Psoas muscle (tissue), 8 donors: ENCODE data around the gene RHEX. TPM values are rescaled to one million over a fixed set of nuclear protein-coding genes. Genes with fewer than 3 reads are reported as not detected.

ENCODE experiments used
- ATAC-seq, 4 donors: fragments of 200-7000 bp; cut with Tn5 transposase; one replicate each; pipeline ENCODE4 v1.9.1; 2020; ENCODE audit warnings: moderate library complexity in 3 of 4, mild to moderate bottlenecking in 2 of 4
- DNase-seq, 2 donors: peaks; one replicate each; pipeline ENCODE4 v3.0.0-alpha.2; 2020
- H3K27ac ChIP-seq: fragments of 200-600 bp; one replicate; pipeline ENCODE4 v1.8.0; 2022
- H3K27me3 ChIP-seq, 3 donors: fragments of 200-600 bp in 1 of 3; one replicate each; pipeline versions ENCODE4 v1.6.1 to v1.8.0; 2013 to 2022; ENCODE audit warnings: low read length in 2 of 3, mild to moderate bottlenecking in 2 of 3, moderate library complexity in 1 of 3; ENCODE audit not compliant: insufficient read depth in 3 of 3
- H3K36me3 ChIP-seq, 2 donors: fragments of 200-600 bp in 1 of 2; one replicate each; pipeline versions ENCODE4 v1.6.1 to v1.8.0; 2013 to 2022; ENCODE audit warnings: low read depth in 1 of 2, mild to moderate bottlenecking in 1 of 2, moderate library complexity in 1 of 2; ENCODE audit not compliant: insufficient read depth in 1 of 2
- H3K4me1 ChIP-seq: fragments of 200-600 bp; one replicate; pipeline ENCODE4 v1.8.0; 2022
- H3K4me3 ChIP-seq: fragments of 200-600 bp; one replicate; pipeline ENCODE4 v1.8.0; 2022; ENCODE audit warnings: mild to moderate bottlenecking
- H3K9me3 ChIP-seq: fragments of 200-600 bp; one replicate; pipeline ENCODE4 v1.8.0; 2022
- WGBS, 3 donors: extraction: QIAGEN DNeasy Blood & Tissue Kit; methylation state at CpG; one replicate each; pipeline versions ENCODE4 v1.1.6 to v1.1.7; 2013; 5-methylcytosine and 5-hydroxymethylcytosine counted together
- intact Hi-C, 2 donors: fragments of 100-400 bp; cut with DNase I; formaldehyde crosslinking; loops; one replicate each; pipeline versions ENCODE4 v1.11.0 to v1.14.2; 2022
- polyA plus RNA-seq, 3 donors: library from polyadenylated mRNA; stranded (reverse); fragments of 200-250 nt; gene quantifications; one replicate each; pipeline ENCODE4 v1.2.3, GENCODE V29; 2013
- total RNA-seq, 4 donors: library from RNA; stranded (reverse); fragmentation: NEBNext Ultra II Directional in 2 of 4; extraction: Animal tissue kit (Norgen Biotek cat#: 25700) in 2 of 4; gene quantifications; one replicate each; pipeline versions ENCODE4 v1.2.1 to v1.2.4, GENCODE V29; 2021 to 2023
- TF ChIP-seq, protein P1 (sequence below): fragments of 200-600 bp; IDR thresholded peaks from one replicate; pipeline ENCODE4 v1.8.0; 2022; ENCODE audit warnings: antibody characterized with exemption
- donor health status: healthy with polysubstance abuse.
- donor health status: DM: no; HTN: no; CAD: no; lungs with moderate emphysema.
- donor health status: Bipolar disorder and iron deficiency.
- donor health status: healthy.
- donor health status: DM: yes; HTN: yes; CAD: no.
- donor health status: DM: no; HTN: no; CAD: no.
- donor health status: DM: no; HTN: no; CAD: no.
- donor health status: DM: yes; HTN: yes; CAD: no.

The RHEX gene
- total and polyA plus RNA-seq, 7 donors = 0.13 to 0.95 (median 0.40) TPM; not detected in 1

DNA sequence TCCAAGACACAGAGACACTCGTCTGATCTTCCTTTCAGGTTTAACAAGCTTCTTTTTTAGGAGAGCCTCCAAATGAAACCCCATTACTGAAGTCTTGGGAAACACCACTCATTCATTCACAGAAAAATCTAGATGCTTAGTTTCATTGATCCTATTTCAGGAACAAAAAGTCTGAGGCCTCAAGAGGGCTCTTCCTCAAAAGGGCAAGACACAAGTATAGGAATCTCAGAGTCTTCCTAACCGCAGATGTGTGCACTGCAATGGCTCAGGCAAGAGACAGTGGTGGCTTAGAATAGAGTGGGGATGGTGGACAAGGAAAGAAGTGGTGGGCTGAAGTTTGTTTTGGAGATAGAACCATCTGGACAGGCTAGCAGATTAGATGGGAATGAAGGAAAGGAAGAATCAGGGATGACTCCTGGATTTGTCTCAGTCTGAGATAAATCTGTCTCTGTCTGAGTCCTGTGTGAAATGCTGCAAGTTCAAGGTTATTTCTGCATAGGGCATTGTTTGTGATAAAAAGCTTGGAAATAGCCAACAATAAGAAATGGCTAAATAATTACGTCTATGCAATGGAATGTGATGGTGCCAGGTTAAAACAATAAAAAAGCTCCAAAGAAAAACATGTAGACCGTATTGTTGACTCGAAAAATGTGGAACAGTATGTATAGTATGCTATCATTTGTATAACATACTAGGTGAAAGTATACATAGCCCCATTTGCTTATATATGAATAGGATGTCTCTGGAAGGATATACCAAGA is 20.4 kb upstream of the RHEX start:
- ATAC-seq (no peak), DNase-seq (no peak)
- Histone ChIP-seq H3K4me3 (no peak overlapping the region), H3K36me3 (no peaks in the 10 kb centered on the region), H3K9me3 (no peaks in the 10 kb centered on the region), H3K27me3 (no peaks in the 10 kb centered on the region), H3K4me1 (no peaks in the 10 kb centered on the region), H3K27ac (no peak overlapping the region)
- WGBS, 3 donors = 82 to 87% (median 84%) methylated on average over 5 of the region's 5 CpGs
- intact Hi-C loops = loop anchor here in 1 of 2 donors (5.0 kb wide), 1 partner anchor 75 kb away; no protein-coding TSS in a partner anchor
- TF ChIP-seq, protein P1, sequence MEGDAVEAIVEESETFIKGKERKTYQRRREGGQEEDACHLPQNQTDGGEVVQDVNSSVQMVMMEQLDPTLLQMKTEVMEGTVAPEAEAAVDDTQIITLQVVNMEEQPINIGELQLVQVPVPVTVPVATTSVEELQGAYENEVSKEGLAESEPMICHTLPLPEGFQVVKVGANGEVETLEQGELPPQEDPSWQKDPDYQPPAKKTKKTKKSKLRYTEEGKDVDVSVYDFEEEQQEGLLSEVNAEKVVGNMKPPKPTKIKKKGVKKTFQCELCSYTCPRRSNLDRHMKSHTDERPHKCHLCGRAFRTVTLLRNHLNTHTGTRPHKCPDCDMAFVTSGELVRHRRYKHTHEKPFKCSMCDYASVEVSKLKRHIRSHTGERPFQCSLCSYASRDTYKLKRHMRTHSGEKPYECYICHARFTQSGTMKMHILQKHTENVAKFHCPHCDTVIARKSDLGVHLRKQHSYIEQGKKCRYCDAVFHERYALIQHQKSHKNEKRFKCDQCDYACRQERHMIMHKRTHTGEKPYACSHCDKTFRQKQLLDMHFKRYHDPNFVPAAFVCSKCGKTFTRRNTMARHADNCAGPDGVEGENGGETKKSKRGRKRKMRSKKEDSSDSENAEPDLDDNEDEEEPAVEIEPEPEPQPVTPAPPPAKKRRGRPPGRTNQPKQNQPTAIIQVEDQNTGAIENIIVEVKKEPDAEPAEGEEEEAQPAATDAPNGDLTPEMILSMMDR = no peak

DNA sequence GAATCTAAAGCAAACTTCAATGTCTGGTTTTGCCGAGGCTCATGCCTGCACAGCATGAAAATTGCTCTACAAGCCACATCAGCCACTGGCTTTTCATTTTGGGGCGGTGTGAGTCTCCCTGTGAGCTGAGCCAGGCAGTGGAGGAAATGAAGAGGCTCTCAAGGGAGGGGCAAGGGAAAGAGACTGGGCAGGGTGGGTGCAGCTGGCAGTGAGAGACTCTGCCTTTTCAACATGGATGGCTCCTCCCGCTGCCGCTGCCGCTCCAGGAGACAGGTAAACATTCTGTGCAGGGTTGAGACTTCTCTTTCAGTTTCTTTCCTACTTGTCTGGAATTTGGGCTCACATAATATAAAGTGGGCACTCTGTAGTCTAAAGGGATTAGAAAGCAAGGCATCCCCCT is 17.9 kb upstream of the RHEX start:
- DNase-seq (no peak), ATAC-seq (no peak)
- Histone ChIP-seq H3K27me3 (peaks cover 0 to 4% (median 0%) of the 10 kb centered on the region in 3 donors), H3K4me1 (no peaks in the 10 kb centered on the region), H3K27ac (no peak overlapping the region), H3K9me3 (no peaks in the 10 kb centered on the region), H3K4me3 (no peak overlapping the region), H3K36me3 (no peaks in the 10 kb centered on the region)
- intact Hi-C loops = no loop called here
- TF ChIP-seq, protein P1 = no peak
- 60 to 66% (median 66%) methylated on average over 5 of the region's 5 CpGs for WGBS, 3 donors

DNA sequence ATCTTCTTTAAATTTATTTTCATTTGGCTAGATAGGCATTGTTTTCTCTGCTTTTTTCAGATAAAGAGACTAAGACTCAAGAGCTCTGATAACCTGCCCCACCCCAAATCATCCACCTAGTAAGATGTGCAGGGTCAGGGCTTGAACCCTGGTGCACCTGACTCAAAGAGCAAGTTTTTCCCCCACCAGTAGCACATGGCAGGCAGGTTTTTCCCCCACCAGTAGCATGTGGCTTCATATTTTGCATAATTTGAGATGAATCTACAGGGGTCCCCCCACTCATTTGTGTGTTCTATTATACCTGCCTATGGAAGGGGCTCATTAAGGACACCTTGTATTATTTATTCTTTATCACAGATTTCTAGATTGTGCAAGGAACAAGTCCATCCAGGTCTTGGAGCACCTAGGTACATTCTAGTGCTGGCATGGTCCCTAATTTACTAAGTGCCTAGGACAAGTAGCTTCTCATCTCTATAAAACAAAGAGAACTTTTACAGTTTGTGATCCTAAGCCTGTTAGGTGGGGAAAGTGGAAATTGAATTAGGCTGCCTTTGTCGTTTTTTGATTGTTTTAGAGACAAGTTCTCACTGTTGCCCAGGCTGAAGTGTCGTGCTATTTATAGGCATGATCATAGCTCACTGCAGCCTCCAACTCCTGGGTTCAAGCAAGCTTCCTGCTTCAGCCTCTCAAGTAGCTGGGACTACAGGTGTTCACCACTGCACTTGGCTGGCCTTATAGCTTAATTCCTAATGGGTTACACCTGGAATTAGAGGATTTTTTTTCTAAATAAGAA is 16.1 kb upstream of the RHEX start:
- Histone ChIP-seq H3K36me3 (no peaks in the 10 kb centered on the region), H3K27me3 (peaks cover 0 to 4% (median 0%) of the 10 kb centered on the region in 3 donors), H3K4me3 (no peak overlapping the region), H3K27ac (no peak overlapping the region), H3K4me1 (no peaks in the 10 kb centered on the region), H3K9me3 (no peaks in the 10 kb centered on the region)
- intact Hi-C loops = no loop called here
- 23 to 42% (median 29%) methylated on average over 2 of the region's 2 CpGs for WGBS, 3 donors
- no peak for ATAC-seq
- no peak for DNase-seq
- TF ChIP-seq, protein P1 = no peak

DNA sequence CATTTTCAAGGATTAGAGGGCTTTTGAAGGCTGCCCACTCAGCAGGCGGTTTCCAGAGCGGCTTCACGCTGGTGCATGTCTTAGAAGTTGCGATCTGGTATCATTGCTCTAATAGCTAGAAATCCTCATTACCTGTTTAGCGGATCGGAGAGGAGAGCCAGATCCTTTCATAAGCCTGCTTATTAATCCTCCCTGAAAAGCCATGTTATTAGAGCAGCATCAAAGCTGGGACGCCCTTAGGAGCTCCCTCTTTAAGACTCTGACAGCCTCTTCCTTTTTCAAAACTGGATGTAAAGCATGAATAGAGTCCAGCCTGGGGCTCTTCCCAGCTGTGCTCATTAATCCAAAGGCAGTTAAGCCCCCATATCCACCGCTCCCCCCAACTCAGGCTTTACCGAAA is 15.4 kb upstream of the RHEX start:
- Histone ChIP-seq H3K4me1 (no peaks in the 10 kb centered on the region), H3K27me3 (peaks cover 0 to 9% (median 0%) of the 10 kb centered on the region in 3 donors), H3K9me3 (no peaks in the 10 kb centered on the region), H3K36me3 (no peaks in the 10 kb centered on the region), H3K27ac (no peak overlapping the region), H3K4me3 (no peak overlapping the region)
- ATAC-seq = no peak
- WGBS, 3 donors = 88 to 91% (median 89%) methylated on average over 9 of the region's 9 CpGs
- DNase-seq = no peak
- intact Hi-C loops = no loop called here
- TF ChIP-seq, protein P1 = no peak
